ENCODE data around the gene MRPS33. TPM values are rescaled to one million over a fixed set of nuclear protein-coding genes. Genes with fewer than 3 reads are reported as not detected.
A peak's percentile ranks its signal among the peaks of the same experiment; 100 is the strongest.

Gene MRPS33
- total RNA-seq, 1 donor from 2014 or later: 27.4 TPM

- no peaks in the 10 kb centered on the region for H3K4me1 ChIP-seq
- H3K9me3 ChIP-seq: no peaks in the 10 kb centered on the region
- ATAC-seq (no peak), DNase-seq (no peak)
- intact Hi-C loops (cut with DNase I): loop anchor here (5.0 kb wide), 1 partner anchor 202 kb away; no protein-coding TSS in a partner anchor
- H3K27ac ChIP-seq: peak overlapping the region; percentile 83
- peak overlapping the region; percentile 70 for H3K4me3 ChIP-seq
- peaks cover 5% of the 10 kb centered on the region for H3K27me3 ChIP-seq
- TF ChIP-seq CTCF (IDR thresholded peaks at IDR 0.05): no peak
- peaks cover 8% of the 10 kb centered on the region for H3K36me3 ChIP-seq
Measured at GRCh38 chr7:141014125-141014523, 628 bp downstream of the MRPS33 start.

- Histone ChIP-seq H3K27ac (no peak overlapping the region), H3K36me3 (peaks cover 10% of the 10 kb centered on the region), H3K4me3 (no peak overlapping the region), H3K27me3 (peaks cover 5% of the 10 kb centered on the region), H3K9me3 (no peaks in the 10 kb centered on the region), H3K4me1 (no peaks in the 10 kb centered on the region)
- intact Hi-C loops (cut with DNase I): loop anchor here (5.0 kb wide), 1 partner anchor 201 kb away; no protein-coding TSS in a partner anchor
- ATAC-seq (no peak), DNase-seq (no peak)
- TF ChIP-seq CTCF (IDR thresholded peaks at IDR 0.05): no peak
Measured at GRCh38 chr7:141013345-141013715, 1.4 kb downstream of the MRPS33 start.

GRCh38 chr7:141012696-141013344 is 1.9 kb downstream of the MRPS33 start:
- ATAC-seq (no peak), DNase-seq (no peak)
- Histone ChIP-seq H3K4me1 (no peaks in the 10 kb centered on the region), H3K4me3 (no peak overlapping the region), H3K27ac (no peak overlapping the region), H3K9me3 (no peaks in the 10 kb centered on the region), H3K36me3 (peaks cover 10% of the 10 kb centered on the region), H3K27me3 (peaks cover 5% of the 10 kb centered on the region)
- intact Hi-C loops (cut with DNase I): loop anchor here (5.0 kb wide), 1 partner anchor 201 kb away; no protein-coding TSS in a partner anchor
- no peak for TF ChIP-seq CTCF (IDR thresholded peaks at IDR 0.05)

- TF ChIP-seq CTCF (IDR thresholded peaks at IDR 0.05): peak; percentile 58
- no peak for DNase-seq
- intact Hi-C loops (cut with DNase I): loop anchor here (5.0 kb wide), 1 partner anchor 200 kb away; no protein-coding TSS in a partner anchor
- Histone ChIP-seq H3K27me3 (peaks cover 5% of the 10 kb centered on the region), H3K9me3 (no peaks in the 10 kb centered on the region), H3K4me1 (no peaks in the 10 kb centered on the region), H3K27ac (no peak overlapping the region), H3K36me3 (peaks cover 13% of the 10 kb centered on the region), H3K4me3 (no peak overlapping the region)
- ATAC-seq: peak; percentile 67
Measured at GRCh38 chr7:141012044-141012685, 2.6 kb downstream of the MRPS33 start.

- Histone ChIP-seq H3K9me3 (no peaks in the 10 kb centered on the region), H3K4me3 (no peak overlapping the region), H3K27ac (no peak overlapping the region), H3K36me3 (peaks cover 20% of the 10 kb centered on the region), H3K27me3 (peaks cover 3% of the 10 kb centered on the region), H3K4me1 (no peaks in the 10 kb centered on the region)
- no peak for ATAC-seq
- intact Hi-C loops (cut with DNase I): loop anchor here (5.0 kb wide), 1 partner anchor 199 kb away; no protein-coding TSS in a partner anchor
- no peak for DNase-seq
- no peak for TF ChIP-seq CTCF (IDR thresholded peaks at IDR 0.05)
Measured at GRCh38 chr7:141011443-141011842, 3.3 kb downstream of the MRPS33 start.

All from upper lobe of right lung (tissue), 1 donor.